ENCODE data around the gene TSPAN18.

DNA sequence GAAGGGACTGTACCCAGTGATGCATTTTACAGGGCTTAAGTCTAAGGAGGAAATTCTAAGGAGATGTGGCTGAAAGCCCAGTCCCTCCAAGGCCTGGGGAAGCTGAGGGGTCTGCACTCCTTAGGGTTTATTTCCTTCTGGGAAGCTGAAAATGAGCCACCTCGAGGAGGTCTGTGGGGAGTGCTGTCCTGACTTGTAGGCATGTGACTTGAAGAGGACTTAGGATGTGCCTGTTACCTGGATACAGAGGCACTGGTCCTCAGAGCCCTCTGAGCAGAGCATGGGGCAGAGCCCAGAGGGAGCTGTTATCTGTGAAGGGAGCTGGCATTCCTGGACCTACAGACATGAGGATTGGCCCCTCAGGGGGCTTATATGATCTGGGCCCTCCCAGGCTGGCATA, 146.8 kb downstream of the TSPAN18 start:
- TF ChIP-seq, protein P1, sequence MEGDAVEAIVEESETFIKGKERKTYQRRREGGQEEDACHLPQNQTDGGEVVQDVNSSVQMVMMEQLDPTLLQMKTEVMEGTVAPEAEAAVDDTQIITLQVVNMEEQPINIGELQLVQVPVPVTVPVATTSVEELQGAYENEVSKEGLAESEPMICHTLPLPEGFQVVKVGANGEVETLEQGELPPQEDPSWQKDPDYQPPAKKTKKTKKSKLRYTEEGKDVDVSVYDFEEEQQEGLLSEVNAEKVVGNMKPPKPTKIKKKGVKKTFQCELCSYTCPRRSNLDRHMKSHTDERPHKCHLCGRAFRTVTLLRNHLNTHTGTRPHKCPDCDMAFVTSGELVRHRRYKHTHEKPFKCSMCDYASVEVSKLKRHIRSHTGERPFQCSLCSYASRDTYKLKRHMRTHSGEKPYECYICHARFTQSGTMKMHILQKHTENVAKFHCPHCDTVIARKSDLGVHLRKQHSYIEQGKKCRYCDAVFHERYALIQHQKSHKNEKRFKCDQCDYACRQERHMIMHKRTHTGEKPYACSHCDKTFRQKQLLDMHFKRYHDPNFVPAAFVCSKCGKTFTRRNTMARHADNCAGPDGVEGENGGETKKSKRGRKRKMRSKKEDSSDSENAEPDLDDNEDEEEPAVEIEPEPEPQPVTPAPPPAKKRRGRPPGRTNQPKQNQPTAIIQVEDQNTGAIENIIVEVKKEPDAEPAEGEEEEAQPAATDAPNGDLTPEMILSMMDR (IDR thresholded peaks at IDR 0.05) = no peak
- TF ChIP-seq POLR2A (IDR thresholded peaks at IDR 0.05) = no peak
